ENCODE results near the gene FRS2.

DNA sequence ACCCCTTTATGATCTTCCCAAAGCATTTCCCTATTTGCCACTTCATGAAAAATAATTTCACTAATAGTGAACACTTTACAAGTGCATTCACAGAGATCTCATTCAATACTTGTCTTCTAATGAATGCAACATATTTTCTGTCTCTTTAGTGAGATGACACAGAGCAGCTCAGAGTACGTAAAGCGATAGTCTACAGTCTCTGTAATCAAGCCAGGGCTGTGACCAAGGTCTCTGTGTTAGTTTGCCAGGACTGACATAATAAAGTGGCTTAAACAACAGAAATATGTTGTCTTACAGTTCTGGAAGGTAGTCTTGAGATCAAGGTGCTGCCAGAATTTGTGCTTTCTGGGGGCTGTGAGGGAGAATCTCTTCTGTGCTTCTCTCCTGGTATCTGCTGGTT lies 33.1 kb upstream of the FRS2 start:
- no peak for TF ChIP-seq KDM4B (IDR thresholded peaks at IDR 0.05; ENCODE audit: borderline replicate concordance in 2 of 2, low read depth in 1 of 2)
- no peak for TF ChIP-seq ZNF124 (CRISPR knock-in tag; IDR thresholded peaks at IDR 0.05)
- no peak for TF ChIP-seq ZNF239 (CRISPR knock-in tag; IDR thresholded peaks at IDR 0.05)
- TF ChIP-seq MCM7 (IDR thresholded peaks at IDR 0.05) = no peak
- TF ChIP-seq EZH2 (IDR thresholded peaks at IDR 0.05; ENCODE audit: borderline replicate concordance, low read depth, low read length) = no peak
- no peak for TF ChIP-seq POLR3A (IDR thresholded peaks at IDR 0.05; ENCODE audit: borderline replicate concordance, extremely low read depth, insufficient read depth, insufficient read length)
- no peak for TF ChIP-seq CBX5 (IDR thresholded peaks at IDR 0.05; ENCODE audit: borderline replicate concordance, low read depth)

All from K562 (cell line).